Measurements from ENCODE around the gene NXPH1. TPM values are rescaled to one million over a fixed set of nuclear protein-coding genes. Genes with fewer than 3 reads are reported as not detected.

NXPH1 gene
- polyA plus RNA-seq, 4 donors, result 0.14 to 0.28 (median 0.25) TPM; not detected in 1

DNA sequence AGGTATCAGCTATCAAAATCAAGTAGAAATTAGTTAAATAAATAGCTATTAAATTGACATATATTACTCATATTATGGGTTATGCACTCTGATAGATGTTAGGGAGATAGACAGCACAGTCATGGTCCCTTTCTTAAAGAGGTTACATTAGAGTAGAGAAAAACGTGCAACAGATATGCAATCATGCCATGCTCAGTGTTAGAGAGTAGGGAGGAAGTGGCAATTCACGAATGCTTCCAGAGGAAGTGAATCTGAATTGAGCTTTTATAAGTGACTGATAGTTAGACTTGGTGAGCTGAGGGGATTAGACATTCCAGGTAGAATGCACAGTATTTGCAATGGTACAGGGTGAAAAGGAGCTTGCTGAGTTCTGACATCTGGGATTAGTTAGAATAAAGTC lies 349.8 kb downstream of the NXPH1 start:
- no peak for DNase-seq (ENCODE audit: low read depth in 4 of 4, low spot score in 2 of 4)

DNA sequence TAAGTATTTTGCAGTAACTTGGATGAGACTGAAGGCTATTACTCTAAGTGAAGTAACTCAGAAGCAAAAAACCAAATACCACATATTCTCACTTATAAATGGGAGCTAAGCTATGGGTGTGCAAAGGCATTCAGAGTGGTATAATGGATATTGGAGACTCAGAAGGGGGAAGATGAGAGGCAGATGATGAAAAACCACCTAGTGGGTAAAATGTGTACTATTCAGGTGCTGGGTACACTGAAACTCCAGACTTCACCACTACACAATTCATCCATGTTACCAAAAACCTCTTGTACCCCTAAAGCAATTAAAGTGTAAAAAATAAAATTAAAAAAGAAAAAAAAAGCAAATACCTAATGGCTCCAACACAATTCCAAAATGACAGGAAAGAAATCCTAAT lies 351.7 kb downstream of the NXPH1 start:
- no peak for DNase-seq (ENCODE audit: low read depth in 4 of 4, low spot score in 2 of 4)

DNA sequence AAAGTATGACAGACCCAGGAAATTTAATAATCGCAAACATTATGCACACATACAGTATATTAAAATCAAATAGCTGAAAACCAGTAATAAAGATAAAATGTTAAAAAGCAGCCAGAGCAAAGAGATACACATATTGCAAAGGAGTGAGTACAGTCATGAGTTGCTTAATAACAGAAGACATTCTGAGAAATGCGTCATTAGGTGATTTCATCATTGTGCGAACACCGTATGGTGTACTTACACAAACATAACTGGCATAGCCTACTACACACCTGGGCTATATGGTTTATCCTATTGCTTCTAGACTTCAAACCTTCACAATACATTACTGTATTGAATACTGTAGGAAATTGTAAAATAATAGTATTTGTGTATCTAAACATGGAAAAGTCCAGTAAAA lies 367.6 kb downstream of the NXPH1 start:
- DNase-seq (ENCODE audit: low read depth in 4 of 4, low spot score in 2 of 4), result no peak

Other genes starting within 250 kb of the NXPH1 start
- 10 to 100 TPM; 17.4 to 44.2 (median 27.3) TPM for gene ICA1, start 171.4 kb upstream of the NXPH1 start, polyA plus RNA-seq (ENCODE audit: insufficient read length in 4 of 4)